ENCODE measurements around the gene SLC3A2.
"Not testable (repeated sequence)": the region's sequence is repeated elsewhere in the genome, so short reads cannot be mapped to it uniquely, and the experiment has no call there.

SLC3A2 gene

GRCh38 chr11:62880803-62881578 lies at the start of gene SLC3A2:
Gene SLC3A2, plus strand, starts transcription at chr11:62880896. Its CDS starts 128 bp downstream, at chr11:62881024.
- DNase-seq (ENCODE audit: low read depth in 2 of 2), result peak; percentile 84 to 87

GRCh38 chr11:62830904-62831519 lies 49.7 kb upstream of the SLC3A2 start:
- DNase-seq (ENCODE audit: low read depth in 2 of 2), result no peak

DNA sequence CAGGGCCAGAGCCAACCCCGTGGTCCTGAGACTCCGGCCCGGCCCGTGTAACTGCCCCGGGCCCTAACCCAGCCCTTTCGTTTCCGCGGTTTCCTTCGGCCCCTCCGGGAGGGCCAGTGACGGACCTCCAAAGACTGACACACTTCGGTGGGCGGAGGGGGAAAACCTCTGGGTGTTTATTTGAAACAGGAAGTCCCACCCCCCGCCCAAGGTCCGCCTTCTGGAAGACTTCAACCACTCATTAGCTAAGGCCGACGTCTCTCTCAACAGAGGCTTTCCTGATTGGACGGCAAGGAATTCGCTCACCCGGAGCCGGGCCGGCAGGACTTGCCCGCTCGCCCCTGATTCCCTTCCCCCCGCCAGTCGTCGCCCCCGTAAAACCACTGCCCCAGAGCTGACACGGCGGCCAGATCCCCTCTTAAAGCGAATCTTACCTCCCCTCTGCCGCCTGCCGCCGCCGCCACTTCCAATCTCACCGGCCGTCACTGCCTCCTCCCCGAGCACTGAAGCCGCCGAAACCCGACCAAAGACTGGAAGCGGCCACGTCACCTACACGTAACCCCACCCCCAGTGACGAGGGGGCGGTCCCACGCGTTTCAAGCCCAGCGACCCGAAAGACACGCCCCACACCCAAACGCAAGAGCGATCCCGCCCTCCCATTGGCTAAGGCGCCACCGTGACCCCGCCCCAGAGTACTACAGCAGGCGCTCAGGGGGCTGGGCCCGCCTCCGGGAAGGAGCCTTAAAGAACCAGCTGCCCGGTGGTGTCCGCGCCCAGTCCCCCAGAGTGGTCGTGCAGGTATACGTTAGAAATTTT lies 49.0 kb upstream of the SLC3A2 start, which contains the start of gene STX5:
Gene STX5 (minus strand): TSS at position 532 of the 816 bp plus-strand sequence. CDS start 808 bp downstream, outside the sequence.
- peak; percentile 99 for DNase-seq (ENCODE audit: low read depth in 2 of 2)

- no peak for DNase-seq (ENCODE audit: low read depth in 2 of 2)
Observed at GRCh38 chr11:62832336-62833234, 48.1 kb upstream of the SLC3A2 start, which contains the start of gene TEX54. Gene TEX54, minus strand, starts transcription at chr11:62832841.

GRCh38 chr11:62835336-62835735 lies 45.4 kb upstream of the SLC3A2 start:
- no peak for DNase-seq (ENCODE audit: low read depth in 2 of 2)

GRCh38 chr11:62839050-62839945 lies 41.4 kb upstream of the SLC3A2 start, which contains the start of gene WDR74:
Gene WDR74, minus strand, starts transcription at chr11:62839590. Its CDS starts 20 bp downstream, at chr11:62839570.
- peak; percentile 84 to 88 for DNase-seq (ENCODE audit: low read depth in 2 of 2)

DNA sequence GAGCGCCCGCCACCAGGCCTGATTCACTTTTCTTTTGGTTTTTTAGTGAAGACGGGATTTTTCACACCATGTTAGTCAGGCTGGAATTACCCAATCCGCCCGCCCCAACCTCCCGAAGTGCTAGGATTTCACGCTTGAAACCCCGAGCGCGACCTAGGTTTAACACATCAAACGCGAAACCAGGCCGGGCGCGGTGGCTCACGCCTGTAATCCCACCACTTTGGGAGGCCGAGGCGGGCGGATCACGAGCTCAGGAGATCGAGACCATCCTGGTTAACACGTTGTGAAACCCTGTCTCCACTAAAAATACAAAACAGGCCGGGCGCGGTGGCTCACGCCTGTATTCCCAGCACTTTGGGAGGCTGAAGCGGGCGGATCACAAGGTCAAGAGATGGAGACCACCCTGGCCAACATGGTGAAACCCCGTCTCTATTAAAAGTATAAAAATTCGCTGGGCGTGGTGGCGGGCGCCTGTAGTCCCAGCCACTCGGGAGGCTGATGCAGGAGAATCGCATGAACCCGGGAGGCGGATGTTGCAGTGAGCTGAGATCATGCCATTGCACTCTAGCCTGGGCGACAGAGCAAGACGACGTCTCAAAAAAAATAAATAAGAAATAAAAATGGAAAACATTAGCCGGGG lies 39.9 kb upstream of the SLC3A2 start:
- DNase-seq (ENCODE audit: low read depth in 2 of 2), result peak in 1 of 2 donors; percentile 79

DNA sequence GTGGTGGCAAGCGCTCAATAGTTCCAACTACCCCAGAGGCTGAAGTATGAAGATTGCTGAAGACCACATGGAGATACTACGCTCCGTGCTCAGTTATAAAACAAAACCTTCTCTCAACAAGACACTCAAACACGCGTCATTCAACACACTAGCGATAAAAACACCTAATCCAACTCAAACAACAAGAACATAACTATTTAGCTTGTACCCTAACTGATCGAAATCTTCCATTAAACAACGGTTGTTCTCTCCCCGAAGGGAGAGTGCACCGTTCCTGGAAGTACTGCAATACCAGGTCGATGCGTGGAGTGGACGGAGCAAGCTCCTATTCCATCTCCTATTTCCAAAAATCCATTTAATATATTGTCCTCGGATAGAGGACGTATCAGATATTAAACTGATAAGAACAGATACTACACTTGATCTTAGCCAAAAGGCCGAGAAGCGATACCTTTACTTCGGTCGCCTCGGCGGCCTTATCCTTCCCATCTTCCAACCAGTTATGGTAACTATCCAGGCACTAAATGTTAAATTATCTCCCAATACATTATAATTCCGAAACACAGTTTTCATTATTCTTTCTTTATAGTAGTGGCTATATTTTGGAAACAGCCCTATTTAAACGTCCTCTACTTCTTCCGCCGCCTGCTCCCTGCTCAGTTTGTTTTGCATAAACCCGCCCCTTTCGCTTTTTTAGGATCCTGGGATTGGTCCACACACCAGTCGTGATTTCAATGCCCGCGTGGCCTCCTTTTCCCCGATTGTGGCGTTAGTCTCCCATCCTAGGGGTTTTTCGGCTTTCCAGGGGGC lies 39.1 kb upstream of the SLC3A2 start:
- peak in 1 of 2 donors; percentile 69 for DNase-seq (ENCODE audit: low read depth in 2 of 2)

- DNase-seq (ENCODE audit: low read depth in 2 of 2), result no peak
Observed at GRCh38 chr11:62842171-62842741, 38.4 kb upstream of the SLC3A2 start.

DNA sequence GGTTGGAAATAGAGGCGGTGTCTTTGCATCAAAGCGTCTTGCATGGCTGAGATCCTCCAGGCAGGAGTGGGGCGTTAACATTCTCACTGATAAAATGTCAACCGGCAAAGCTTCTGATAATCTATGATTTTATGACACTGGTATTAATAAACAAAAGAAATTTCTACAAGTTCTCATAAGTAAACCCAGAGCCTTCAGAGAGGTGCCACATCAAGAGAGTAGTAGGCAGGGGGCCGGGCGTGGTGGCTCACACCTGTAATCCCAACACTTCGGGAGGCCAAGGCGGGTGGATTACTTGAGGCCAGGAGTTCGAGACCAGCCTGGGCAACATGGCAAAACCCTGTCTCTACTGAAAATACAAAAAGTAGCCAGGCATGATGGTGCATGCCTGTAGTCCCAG lies 37.8 kb upstream of the SLC3A2 start:
- DNase-seq (ENCODE audit: low read depth in 2 of 2), result not testable (repeated sequence)

GRCh38 chr11:62843466-62843865 lies 37.2 kb upstream of the SLC3A2 start:
- no peak for DNase-seq (ENCODE audit: low read depth in 2 of 2)

- no peak for DNase-seq (ENCODE audit: low read depth in 2 of 2)
Observed at GRCh38 chr11:62844154-62844553, 36.5 kb upstream of the SLC3A2 start.

DNA sequence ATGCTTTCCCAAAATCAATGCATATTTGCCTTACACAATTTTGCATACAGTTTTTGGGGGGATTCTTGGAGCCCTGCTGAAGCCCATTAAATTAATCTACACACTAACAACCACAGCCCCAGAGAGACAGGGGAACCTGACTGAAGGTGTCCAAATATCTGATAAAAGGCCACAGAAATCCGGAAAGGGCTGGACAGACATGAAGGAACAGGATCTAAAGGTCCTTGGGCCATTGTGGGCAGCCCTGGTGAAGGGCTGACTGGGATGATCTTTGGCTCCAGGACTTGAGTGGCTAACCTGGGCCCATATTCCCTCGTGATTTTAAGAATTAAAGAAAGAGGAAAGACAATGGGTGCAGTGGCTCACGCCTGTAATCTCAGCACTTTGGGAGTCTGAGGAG lies 34.5 kb upstream of the SLC3A2 start:
- no peak for DNase-seq (ENCODE audit: low read depth in 2 of 2)

- DNase-seq (ENCODE audit: low read depth in 2 of 2), result no peak
Observed at GRCh38 chr11:62847767-62848314, 32.9 kb upstream of the SLC3A2 start.

DNA sequence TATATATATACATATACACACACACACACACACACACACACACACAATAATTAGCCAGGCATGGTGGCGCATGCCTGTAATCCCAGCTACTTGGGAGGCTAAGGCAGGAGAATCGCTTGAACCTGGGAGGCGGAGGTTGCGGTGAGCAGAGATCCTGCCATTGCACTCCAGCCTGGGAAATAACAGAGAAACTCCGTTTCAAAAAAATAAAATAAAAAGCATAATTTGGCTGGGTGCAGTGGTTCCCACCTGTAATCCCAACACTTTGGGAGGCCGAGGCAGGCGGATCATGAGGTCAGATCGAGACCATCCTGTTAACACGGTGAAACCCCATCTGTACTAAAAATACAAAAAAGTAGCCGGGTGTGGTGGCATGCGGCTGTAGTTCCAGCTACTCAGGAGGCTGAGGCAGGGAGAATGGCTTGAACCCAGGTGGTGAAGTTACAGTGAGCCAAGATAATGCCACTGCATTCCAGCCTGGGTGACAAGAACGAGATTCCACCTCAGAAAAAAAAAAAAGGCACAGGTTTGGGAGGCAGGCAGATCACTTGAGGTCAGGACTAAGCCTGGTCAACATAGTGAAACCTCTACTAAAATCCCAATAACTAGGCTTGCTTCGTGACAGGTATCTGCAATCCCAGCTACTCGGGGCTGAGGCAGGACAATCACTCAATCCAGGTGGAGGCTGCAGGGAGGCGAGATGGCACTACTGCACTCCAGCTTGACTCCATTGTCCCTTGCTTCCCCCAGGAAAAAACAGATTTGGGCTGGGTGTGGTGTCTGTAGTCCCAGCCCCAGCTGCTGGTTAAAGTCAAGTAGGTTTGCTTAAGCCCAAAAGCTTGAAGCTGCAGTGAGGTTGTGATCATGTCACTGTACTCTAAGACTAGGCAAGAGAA lies 29.5 kb upstream of the SLC3A2 start:
- DNase-seq (ENCODE audit: low read depth in 2 of 2), result no peak

GRCh38 chr11:62851807-62852522 lies 28.7 kb upstream of the SLC3A2 start:
- no peak for DNase-seq (ENCODE audit: low read depth in 2 of 2)
